Measurements from ENCODE around the gene LILRA1. TPM values are rescaled to one million over a fixed set of nuclear protein-coding genes. Genes with fewer than 3 reads are reported as not detected.
"Not testable (repeated sequence)": the region's sequence is repeated elsewhere in the genome, so short reads cannot be mapped to it uniquely, and the experiment has no call there.

Gene LILRA1
- total RNA-seq, 3 donors from 2014 or later, result not detected

- ATAC-seq; DNase-seq; H3K4me3 Mint-ChIP-seq; H3K36me3 Mint-ChIP-seq (ENCODE audit: insufficient read depth); H3K9me3 Mint-ChIP-seq; H3K4me1 Mint-ChIP-seq (ENCODE audit: low read depth): not testable (repeated sequence)
- H3K27me3 Mint-ChIP-seq (ENCODE audit: low read depth), result peaks cover 47% of the 10 kb centered on the region
These were observed 21.5 kb upstream of the LILRA1 start for GRCh38 chr19:54571715-54572615.

- DNase-seq, result no peak
- no peak overlapping the region for H3K4me3 Mint-ChIP-seq
- H3K27me3 Mint-ChIP-seq (ENCODE audit: low read depth), result peaks cover 43% of the 10 kb centered on the region
- no peaks in the 10 kb centered on the region for H3K36me3 Mint-ChIP-seq (ENCODE audit: insufficient read depth)
- peaks cover 4% of the 10 kb centered on the region for H3K4me1 Mint-ChIP-seq (ENCODE audit: low read depth)
- no peak for ATAC-seq
- no peaks in the 10 kb centered on the region for H3K9me3 Mint-ChIP-seq
These were observed 20.6 kb upstream of the LILRA1 start for GRCh38 chr19:54572696-54573311.

- no peaks in the 10 kb centered on the region for H3K9me3 Mint-ChIP-seq
- H3K4me3 Mint-ChIP-seq, result no peak within 1 kb of the TSS
- H3K4me1 Mint-ChIP-seq (ENCODE audit: low read depth), result peaks cover 4% of the 10 kb centered on the region
- ATAC-seq (no peak), DNase-seq (no peak)
- peaks cover 43% of the 10 kb centered on the region for H3K27me3 Mint-ChIP-seq (ENCODE audit: low read depth)
- H3K36me3 Mint-ChIP-seq (ENCODE audit: insufficient read depth), result no peaks in the 10 kb centered on the region
These were observed 20.0 kb upstream of the LILRA1 start, which contains the start of gene LILRA2 for GRCh38 chr19:54573330-54573872. TSS of gene LILRA2 (plus strand) at chr19:54573790. CDS start at chr19:54573879, 89 bp downstream.

- H3K9me3 Mint-ChIP-seq, result no peaks in the 10 kb centered on the region
- peaks cover 4% of the 10 kb centered on the region for H3K4me1 Mint-ChIP-seq (ENCODE audit: low read depth)
- peaks cover 43% of the 10 kb centered on the region for H3K27me3 Mint-ChIP-seq (ENCODE audit: low read depth)
- no peak overlapping the region for H3K4me3 Mint-ChIP-seq
- no peak for ATAC-seq
- no peaks in the 10 kb centered on the region for H3K36me3 Mint-ChIP-seq (ENCODE audit: insufficient read depth)
- no peak for DNase-seq
These were observed 19.4 kb upstream of the LILRA1 start for GRCh38 chr19:54574051-54574450.

GRCh38 chr19:54574527-54575056, 18.8 kb upstream of the LILRA1 start:
- Mint-ChIP-seq H3K9me3 (no peaks in the 10 kb centered on the region), H3K4me3 (no peak overlapping the region)

GRCh38 chr19:54575205-54575604, 18.2 kb upstream of the LILRA1 start:
- H3K9me3 Mint-ChIP-seq; ATAC-seq; H3K4me3 Mint-ChIP-seq; H3K4me1 Mint-ChIP-seq (ENCODE audit: low read depth); H3K36me3 Mint-ChIP-seq (ENCODE audit: insufficient read depth); DNase-seq: not testable (repeated sequence)
- H3K27me3 Mint-ChIP-seq (ENCODE audit: low read depth), result peaks cover 47% of the 10 kb centered on the region

More at GRCh38 chr19:54574527-54575056, 18.8 kb upstream of the LILRA1 start:
- H3K36me3 Mint-ChIP-seq (ENCODE audit: insufficient read depth), result no peaks in the 10 kb centered on the region
- H3K27me3 Mint-ChIP-seq (ENCODE audit: low read depth), result peaks cover 43% of the 10 kb centered on the region
- no peak for ATAC-seq
- no peak for DNase-seq
- peaks cover 4% of the 10 kb centered on the region for H3K4me1 Mint-ChIP-seq (ENCODE audit: low read depth)

- no peak for DNase-seq
- Mint-ChIP-seq H3K27me3 (ENCODE audit: low read depth) (peaks cover 38% of the 10 kb centered on the region), H3K4me1 (ENCODE audit: low read depth) (peaks cover 4% of the 10 kb centered on the region), H3K4me3 (no peak overlapping the region), H3K36me3 (ENCODE audit: insufficient read depth) (no peaks in the 10 kb centered on the region), H3K9me3 (peaks cover 3% of the 10 kb centered on the region)
- ATAC-seq, result no peak
These were observed 16.9 kb upstream of the LILRA1 start for GRCh38 chr19:54576411-54576976.

- Mint-ChIP-seq H3K27me3 (ENCODE audit: low read depth) (peaks cover 31% of the 10 kb centered on the region), H3K4me1 (ENCODE audit: low read depth) (peaks cover 4% of the 10 kb centered on the region), H3K4me3 (no peak overlapping the region), H3K9me3 (peaks cover 3% of the 10 kb centered on the region), H3K36me3 (ENCODE audit: insufficient read depth) (no peaks in the 10 kb centered on the region)
- DNase-seq, result no peak
- ATAC-seq, result no peak
These were observed 16.1 kb upstream of the LILRA1 start for GRCh38 chr19:54577334-54577733.

- peaks cover 27% of the 10 kb centered on the region for H3K27me3 Mint-ChIP-seq (ENCODE audit: low read depth)
- H3K9me3 Mint-ChIP-seq; H3K4me1 Mint-ChIP-seq (ENCODE audit: low read depth); H3K36me3 Mint-ChIP-seq (ENCODE audit: insufficient read depth); ATAC-seq; H3K4me3 Mint-ChIP-seq; DNase-seq: not testable (repeated sequence)
These were observed 15.2 kb upstream of the LILRA1 start for GRCh38 chr19:54578268-54578667.

GRCh38 chr19:54586397-54586796, 7.0 kb upstream of the LILRA1 start:
- Mint-ChIP-seq H3K9me3 (peaks cover 22% of the 10 kb centered on the region), H3K36me3 (ENCODE audit: insufficient read depth) (no peaks in the 10 kb centered on the region), H3K4me1 (ENCODE audit: low read depth) (no peaks in the 10 kb centered on the region), H3K27me3 (ENCODE audit: low read depth) (peaks cover 34% of the 10 kb centered on the region), H3K4me3 (no peak overlapping the region)
- DNase-seq (no peak), ATAC-seq (no peak)

GRCh38 chr19:54587026-54587425, 6.4 kb upstream of the LILRA1 start:
- DNase-seq (no peak), ATAC-seq (no peak)
- Mint-ChIP-seq H3K4me1 (ENCODE audit: low read depth) (no peaks in the 10 kb centered on the region), H3K36me3 (ENCODE audit: insufficient read depth) (no peaks in the 10 kb centered on the region), H3K27me3 (ENCODE audit: low read depth) (peaks cover 33% of the 10 kb centered on the region), H3K4me3 (no peak overlapping the region), H3K9me3 (peaks cover 24% of the 10 kb centered on the region)

- DNase-seq; H3K4me3 Mint-ChIP-seq; ATAC-seq; H3K4me1 Mint-ChIP-seq (ENCODE audit: low read depth); H3K36me3 Mint-ChIP-seq (ENCODE audit: insufficient read depth): not testable (repeated sequence)
- Mint-ChIP-seq H3K27me3 (ENCODE audit: low read depth) (peaks cover 34% of the 10 kb centered on the region), H3K9me3 (peaks cover 21% of the 10 kb centered on the region)
These were observed 647 bp downstream of the LILRA1 start for GRCh38 chr19:54593931-54594626.

- Mint-ChIP-seq H3K4me3 (no peak overlapping the region), H3K36me3 (ENCODE audit: insufficient read depth) (no peaks in the 10 kb centered on the region), H3K27me3 (ENCODE audit: low read depth) (peaks cover 34% of the 10 kb centered on the region), H3K4me1 (ENCODE audit: low read depth) (no peaks in the 10 kb centered on the region), H3K9me3 (peaks cover 18% of the 10 kb centered on the region)
- no peak for DNase-seq
- ATAC-seq, result no peak
These were observed 1.3 kb downstream of the LILRA1 start for GRCh38 chr19:54594737-54595136.

All from activated T-cell treated with anti-CD3 and anti-CD28 coated beads, Interleukin-2, amount 50 U/mL, for 4 hours (primary cell).